ENCODE results near the gene PAFAH1B2.
"Not testable (repeated sequence)": the region's sequence is repeated elsewhere in the genome, so short reads cannot be mapped to it uniquely, and the experiment has no call there.

The PAFAH1B2 gene

DNA sequence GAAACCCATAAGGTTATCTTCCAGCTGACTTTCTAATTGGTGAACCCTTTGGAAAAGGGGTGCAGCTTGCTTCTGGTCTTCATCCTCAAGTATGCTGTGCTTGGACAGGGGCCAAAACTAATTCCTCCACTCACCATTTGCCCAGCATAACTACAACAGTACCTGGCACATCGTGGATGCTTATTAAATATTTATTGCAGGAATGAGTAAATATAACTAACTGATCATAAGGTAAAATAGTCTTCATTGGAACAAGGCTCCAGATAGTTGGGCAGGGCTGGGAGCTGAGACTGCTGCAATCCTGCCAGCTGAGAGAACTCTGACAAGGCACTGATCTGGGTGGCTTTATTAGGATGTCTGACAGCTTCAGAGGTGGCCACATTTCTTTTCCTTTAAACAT, 32.1 kb downstream of the PAFAH1B2 start:
- no peak for DNase-seq

DNA sequence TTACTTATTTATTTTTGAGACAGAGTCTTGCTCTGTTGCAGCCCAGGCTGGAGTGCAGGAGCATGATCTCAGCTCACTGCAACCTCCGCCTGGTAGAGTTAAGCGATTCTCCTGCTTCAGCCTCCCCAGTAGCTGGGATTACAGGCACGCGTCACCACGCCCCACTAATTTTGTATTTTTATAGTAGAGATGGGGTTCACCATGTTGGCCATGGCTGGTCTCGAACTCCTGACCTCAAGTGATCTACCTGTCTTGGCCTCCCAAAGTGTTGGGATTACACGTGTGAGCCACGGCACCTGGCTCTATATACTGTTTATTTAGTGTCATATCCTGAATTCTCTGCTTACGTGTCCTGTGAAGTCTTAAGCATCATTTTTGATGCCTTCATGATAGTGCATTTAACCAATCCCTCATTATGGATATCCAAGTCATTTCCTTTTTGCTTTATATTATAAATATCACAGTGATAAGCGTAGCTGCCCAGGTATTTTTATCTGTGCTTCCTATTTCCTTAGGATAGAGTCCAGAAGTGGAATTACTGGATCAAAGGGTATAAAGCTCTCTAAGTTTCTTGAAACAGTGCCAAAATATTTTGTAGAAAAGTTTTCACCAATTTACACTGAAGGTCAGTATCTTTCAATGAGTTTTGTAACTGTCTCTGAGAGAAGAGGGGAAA, 33.6 kb downstream of the PAFAH1B2 start:
- DNase-seq = no peak

DNA sequence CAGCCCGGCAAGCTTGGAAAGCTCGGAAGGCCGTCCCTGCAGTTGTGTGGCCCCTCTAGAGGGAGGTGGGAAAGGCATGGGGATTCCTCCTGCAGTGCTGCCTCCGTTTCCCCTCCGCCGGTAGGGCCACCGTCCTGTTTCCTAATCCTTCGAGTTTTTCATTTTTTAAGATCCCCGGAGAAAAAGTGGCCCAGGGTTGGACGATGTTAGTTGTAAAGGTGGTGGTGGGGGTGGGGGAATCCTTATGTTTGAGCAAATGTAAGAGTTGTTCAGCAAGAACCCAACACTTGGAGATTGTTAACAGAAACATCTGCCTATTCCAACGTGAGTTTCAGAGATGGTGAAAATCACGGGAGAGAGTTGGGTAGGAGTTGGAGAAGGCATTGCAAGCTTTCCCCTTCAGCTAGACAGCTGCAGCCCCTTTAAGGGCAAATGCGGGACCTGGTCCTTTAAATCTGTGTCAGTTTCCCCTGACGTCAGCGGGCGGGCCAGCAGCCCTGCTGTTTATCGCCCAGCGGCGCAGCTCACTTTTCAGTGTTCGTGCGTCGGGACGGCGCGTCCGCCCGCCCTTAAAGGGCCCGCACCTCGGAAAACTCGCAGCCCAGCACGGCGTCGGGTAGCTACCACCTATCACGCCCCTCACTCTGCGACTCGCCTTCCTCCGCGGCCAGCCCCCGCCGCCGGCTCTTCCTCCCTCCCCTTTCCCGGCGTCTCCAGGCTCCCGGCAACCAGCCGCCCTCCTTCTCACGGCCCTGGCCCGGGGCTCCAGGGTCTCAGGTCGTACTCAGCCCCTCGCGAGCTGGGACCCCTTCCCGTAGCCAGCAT, 34.3 kb downstream of the PAFAH1B2 start, which contains the start of gene SIDT2:
Gene SIDT2 (plus strand): TSS at position 534 of the 825 bp plus-strand sequence. CDS start 521 bp downstream, outside the sequence.
- DNase-seq = peak; percentile 93

- DNase-seq = no peak
These were observed 35.2 kb downstream of the PAFAH1B2 start for GRCh38 chr11:117179048-117179999.

DNA sequence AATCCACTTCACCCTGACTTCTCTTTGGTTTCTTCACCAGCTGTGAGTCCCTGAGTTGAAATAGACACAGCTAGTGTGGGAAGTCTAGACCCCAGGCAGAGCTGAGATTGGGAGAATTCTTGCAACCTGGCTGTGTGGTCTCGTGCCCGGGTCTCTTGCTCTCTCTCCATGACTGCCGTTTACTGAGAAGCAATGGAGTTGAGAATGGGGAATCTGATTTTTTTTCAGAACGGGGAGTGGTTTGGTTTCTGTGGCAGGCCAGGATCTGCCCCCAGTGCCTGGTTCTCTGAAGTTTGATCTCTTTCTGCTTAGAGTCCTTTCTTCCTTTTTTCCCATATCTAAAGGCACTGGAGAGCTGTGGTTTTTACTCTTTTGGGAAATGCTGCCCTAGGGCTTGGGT, 35.9 kb downstream of the PAFAH1B2 start:
- no peak for DNase-seq

DNA sequence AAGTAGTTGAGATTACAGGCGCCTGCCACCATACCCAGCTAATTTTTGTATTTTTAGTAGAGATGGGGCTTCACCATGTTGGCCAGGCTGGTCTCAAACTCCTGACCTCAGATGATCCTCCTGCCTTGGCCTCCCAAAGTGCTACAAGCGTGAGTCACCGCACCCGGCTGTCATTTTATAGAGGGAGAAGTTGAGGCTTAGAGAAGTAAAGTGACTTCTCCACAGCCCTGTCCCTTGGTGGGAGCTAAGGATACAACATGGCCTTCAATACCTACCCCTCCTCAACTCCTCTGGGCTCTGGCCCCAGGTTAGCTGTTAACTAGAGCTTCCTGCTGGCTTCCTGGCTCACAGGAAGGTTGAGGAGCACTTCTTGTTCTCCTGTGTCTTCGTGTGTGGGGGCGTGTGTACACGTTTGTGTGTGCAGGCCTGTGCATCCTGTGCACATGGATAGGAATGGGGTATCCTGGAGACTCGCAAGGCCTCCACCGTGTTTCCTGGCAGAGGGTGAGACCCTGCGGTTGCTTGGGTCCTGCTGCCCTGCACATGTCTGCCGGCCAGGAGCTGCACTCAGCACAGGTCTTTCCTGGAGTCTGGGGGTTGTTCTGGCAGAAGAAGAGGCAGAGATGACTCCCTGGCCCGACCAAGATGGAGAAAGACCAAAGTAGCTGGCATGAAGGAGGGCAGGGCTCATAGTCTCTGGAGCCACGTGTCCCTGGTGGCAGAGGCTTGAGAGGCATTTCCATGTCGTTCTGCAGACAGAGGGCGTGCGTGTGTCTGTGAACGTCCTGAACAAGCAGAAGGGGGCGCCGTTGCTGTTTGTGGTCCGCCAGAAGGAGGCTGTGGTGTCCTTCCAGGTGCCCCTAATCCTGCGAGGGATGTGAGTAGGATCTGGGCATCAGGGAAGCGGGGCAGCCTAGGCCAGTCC, 36.8 kb downstream of the PAFAH1B2 start:
- peak; percentile 47 for DNase-seq

DNA sequence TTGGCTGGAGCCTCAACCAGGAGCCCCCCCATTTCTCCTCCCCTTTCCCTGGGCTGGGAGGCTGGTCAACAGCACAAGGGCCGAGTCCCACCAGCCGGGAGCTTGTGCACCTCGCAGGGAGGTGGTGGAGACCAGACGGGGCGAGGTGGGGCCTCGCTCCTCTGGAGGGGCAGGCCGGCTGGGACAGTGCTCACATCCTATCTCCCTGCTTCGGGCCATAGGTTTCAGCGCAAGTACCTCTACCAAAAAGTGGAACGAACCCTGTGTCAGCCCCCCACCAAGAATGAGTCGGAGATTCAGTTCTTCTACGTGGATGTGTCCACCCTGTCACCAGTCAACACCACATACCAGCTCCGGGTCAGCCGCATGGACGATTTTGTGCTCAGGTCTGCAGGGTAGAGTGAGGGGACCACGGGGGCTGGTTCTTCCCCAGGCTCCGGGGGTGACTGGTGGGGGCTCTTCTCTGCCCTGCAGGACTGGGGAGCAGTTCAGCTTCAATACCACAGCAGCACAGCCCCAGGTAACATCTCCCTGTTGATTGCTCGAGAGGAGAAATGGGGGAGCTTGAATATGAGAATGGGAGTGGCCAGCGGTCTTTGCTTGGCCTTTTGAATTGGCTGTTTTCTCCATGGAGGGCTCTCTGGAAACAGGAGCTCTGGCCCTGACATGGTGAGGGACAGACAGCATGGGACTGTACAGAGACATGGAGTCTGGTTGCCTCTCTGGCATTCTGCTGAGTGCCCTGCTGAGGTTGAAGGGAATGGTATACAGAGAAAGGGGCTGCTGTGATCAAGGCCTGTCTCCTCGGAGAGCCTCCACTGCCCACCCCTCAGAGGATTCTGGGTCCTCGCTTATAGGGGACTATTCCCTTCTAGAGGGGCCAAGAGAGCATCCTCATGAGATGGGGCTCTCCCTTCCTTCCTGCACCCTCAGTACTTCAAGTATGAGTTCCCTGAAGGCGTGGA, 37.8 kb downstream of the PAFAH1B2 start:
- DNase-seq = no peak

GRCh38 chr11:117182551-117182935, 38.5 kb downstream of the PAFAH1B2 start:
- no peak for DNase-seq

DNA sequence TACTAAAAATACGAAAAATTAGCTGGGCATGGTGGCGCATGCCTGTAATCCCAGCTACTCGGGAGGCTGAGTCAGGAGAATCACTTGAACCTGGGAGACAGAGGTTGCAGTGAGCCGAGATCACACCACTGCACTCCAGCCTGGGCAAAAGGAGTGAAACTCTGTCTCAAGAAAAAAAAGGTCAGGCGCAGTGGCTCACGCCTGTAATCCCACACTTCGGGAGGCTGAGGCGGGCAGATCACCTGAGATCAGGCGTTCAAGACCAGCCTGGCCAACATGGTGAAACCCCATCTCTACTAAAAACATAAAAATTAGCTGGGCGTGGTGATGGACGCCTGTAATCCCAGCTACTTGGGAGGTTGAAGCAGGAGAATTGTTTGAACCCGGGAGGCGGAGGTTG, 39.1 kb downstream of the PAFAH1B2 start:
- not testable (repeated sequence) for DNase-seq

DNA sequence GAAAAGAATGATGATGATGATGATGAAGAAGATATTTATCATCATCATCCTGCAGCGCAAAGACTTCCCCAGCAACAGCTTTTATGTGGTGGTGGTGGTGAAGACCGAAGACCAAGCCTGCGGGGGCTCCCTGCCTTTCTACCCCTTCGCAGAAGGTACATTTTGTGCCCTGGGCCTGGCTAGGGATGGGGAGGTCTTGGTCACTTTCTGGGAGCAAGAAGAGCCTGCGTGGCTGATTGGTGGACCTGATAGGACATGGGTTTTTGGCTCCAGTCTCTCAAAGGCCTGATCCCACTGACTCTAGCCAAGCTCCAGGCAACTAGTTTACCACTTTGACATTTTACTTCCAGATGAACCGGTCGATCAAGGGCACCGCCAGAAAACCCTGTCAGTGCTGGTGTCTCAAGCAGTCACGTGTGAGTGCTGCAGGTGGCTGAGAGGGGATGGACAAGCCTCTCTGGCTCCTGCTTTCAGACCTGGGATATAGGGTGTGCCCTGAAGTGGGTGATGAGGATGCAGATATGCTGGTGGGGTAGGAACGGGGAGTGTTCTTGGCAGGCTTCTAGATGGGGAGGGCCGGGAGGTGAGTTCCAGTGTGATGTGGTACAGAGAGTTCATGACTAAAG, 39.8 kb downstream of the PAFAH1B2 start:
- peak; percentile 83 for DNase-seq

DNA sequence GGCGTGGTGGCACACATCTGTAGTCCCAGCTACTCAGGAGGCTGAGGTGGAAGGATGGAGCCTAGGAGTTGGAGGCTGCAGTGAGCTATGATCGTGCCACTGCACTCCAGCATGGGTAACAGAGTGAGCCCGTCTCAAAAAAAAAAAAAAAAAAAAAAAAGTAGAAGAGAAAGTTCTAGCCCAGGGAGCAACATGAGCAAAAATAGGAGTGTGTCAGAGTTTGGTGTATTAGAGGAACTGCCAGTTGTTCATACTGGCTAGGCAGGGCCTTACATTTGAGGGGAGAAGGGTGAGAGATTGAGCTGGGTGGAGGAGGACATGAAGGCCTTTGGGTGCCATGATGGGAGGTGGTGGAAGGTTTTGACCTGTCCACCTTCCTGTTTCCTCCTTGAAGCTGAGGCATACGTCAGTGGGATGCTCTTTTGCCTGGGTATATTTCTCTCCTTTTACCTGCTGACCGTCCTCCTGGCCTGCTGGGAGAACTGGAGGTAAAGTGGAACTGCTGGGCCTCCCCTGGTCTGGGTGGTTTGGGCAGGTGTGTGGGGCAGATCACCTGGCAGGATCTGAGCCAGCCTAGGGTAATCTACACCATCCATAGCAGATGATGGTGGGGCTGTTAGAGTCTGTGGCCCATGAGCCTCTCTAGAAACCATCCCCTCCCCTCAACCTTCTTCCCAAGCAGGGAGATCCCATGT, 41.8 kb downstream of the PAFAH1B2 start:
- no peak for DNase-seq

GRCh38 chr11:117186431-117186761, 42.3 kb downstream of the PAFAH1B2 start:
- no peak for DNase-seq

- DNase-seq = no peak
These were observed 42.9 kb downstream of the PAFAH1B2 start for GRCh38 chr11:117187007-117187406.

DNA sequence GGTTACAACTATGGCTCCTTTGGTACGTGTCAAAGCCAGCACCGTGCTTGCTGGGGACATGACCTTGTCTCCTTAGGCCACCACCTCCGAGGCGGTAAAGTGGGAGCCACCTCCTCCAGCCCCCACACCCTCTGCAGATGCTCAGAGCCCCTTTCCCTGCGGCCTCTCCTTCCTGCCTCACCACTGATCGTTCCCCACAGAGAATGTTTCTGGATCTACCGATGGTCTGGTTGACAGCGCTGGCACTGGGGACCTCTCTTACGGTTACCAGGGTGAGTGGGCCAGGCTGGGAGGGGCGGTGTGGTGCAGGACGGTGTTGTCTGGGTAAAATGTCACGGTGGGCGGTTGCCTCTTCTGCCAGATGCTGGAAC, 43.3 kb downstream of the PAFAH1B2 start:
- no peak for DNase-seq

- no peak for DNase-seq
These were observed 43.9 kb downstream of the PAFAH1B2 start for GRCh38 chr11:117187799-117188481.

GRCh38 chr11:117188620-117189081, 44.6 kb downstream of the PAFAH1B2 start:
- DNase-seq = no peak

- DNase-seq = no peak
These were observed 45.3 kb downstream of the PAFAH1B2 start for GRCh38 chr11:117189191-117189940.

DNA sequence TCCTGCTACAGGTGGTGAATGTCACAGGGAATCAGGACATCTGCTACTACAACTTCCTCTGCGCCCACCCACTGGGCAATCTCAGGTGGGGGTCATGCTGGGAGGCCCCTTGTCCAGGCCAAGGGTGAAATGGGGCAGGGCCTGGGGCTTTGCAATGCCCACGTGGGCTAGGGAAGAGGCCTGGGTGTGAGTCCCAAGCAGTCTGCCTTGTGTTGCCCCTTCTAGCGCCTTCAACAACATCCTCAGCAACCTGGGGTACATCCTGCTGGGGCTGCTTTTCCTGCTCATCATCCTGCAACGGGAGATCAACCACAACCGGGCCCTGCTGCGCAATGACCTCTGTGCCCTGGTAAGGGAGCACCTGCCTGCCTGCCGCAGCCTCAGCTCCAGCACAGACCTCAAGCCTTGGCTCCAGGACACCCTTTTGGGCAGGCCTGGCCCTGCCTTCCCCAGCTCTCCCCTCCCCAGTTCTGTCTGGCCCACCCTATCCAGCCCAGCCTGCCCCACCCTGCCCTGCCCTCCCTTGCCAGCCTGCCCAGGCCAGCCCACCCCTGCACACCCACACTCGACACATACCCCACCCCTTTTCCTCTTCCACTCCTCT, 46.0 kb downstream of the PAFAH1B2 start:
- no peak for DNase-seq
